ENCODE data around the gene SUSD4. TPM values are rescaled to one million over a fixed set of nuclear protein-coding genes. Genes with fewer than 3 reads are reported as not detected.
"Not testable (repeated sequence)": the region's sequence is repeated elsewhere in the genome, so short reads cannot be mapped to it uniquely, and the experiment has no call there.

Gene SUSD4
- total RNA-seq, 4 donors from 2014 or later: 0.73 to 8.4 TPM; not detected in 2

GRCh38 chr1:223258751-223259198 is 105.2 kb downstream of the SUSD4 start:
- no peaks in the 10 kb centered on the region for H3K4me1 ChIP-seq
- H3K27ac ChIP-seq: no peak overlapping the region
- no peaks in the 10 kb centered on the region for H3K27me3 ChIP-seq
- intact Hi-C loops (cut with DNase I; ENCODE audit: low total_unique reads): no loop called here
- no peak overlapping the region for H3K4me3 ChIP-seq
- H3K36me3 ChIP-seq: no peaks in the 10 kb centered on the region
- no peaks in the 10 kb centered on the region for H3K9me3 ChIP-seq
- TF ChIP-seq POLR2A (IDR thresholded peaks at IDR 0.05): no peak
- TF ChIP-seq CTCF (IDR thresholded peaks at IDR 0.05): no peak
- DNase-seq: no peak

GRCh38 chr1:223257856-223258550 is 106.0 kb downstream of the SUSD4 start:
- H3K9me3 ChIP-seq: no peaks in the 10 kb centered on the region
- no peak overlapping the region for H3K27ac ChIP-seq
- no peaks in the 10 kb centered on the region for H3K36me3 ChIP-seq
- no peak overlapping the region for H3K4me3 ChIP-seq
- no peaks in the 10 kb centered on the region for H3K27me3 ChIP-seq
- H3K4me1 ChIP-seq: no peaks in the 10 kb centered on the region
- no peak for TF ChIP-seq CTCF (IDR thresholded peaks at IDR 0.05)
- TF ChIP-seq POLR2A (IDR thresholded peaks at IDR 0.05): no peak
- DNase-seq: no peak
- intact Hi-C loops (cut with DNase I; ENCODE audit: low total_unique reads): no loop called here

- TF ChIP-seq POLR2A (IDR thresholded peaks at IDR 0.05) (no peak), CTCF (IDR thresholded peaks at IDR 0.05) (no peak)
- no peaks in the 10 kb centered on the region for H3K36me3 ChIP-seq
- intact Hi-C loops (cut with DNase I; ENCODE audit: low total_unique reads): no loop called here
- no peaks in the 10 kb centered on the region for H3K27me3 ChIP-seq
- H3K27ac ChIP-seq: no peak overlapping the region
- no peak for DNase-seq
- H3K9me3 ChIP-seq: no peaks in the 10 kb centered on the region
- H3K4me1 ChIP-seq: no peaks in the 10 kb centered on the region
- H3K4me3 ChIP-seq: no peak overlapping the region
These were observed 107.9 kb downstream of the SUSD4 start for GRCh38 chr1:223256034-223256433.

GRCh38 chr1:223253916-223254315 is 110.1 kb downstream of the SUSD4 start:
- no peaks in the 10 kb centered on the region for H3K27me3 ChIP-seq
- no peak overlapping the region for H3K27ac ChIP-seq
- H3K4me1 ChIP-seq: no peaks in the 10 kb centered on the region
- H3K36me3 ChIP-seq: no peaks in the 10 kb centered on the region
- no peak for TF ChIP-seq POLR2A (IDR thresholded peaks at IDR 0.05)
- no peak for TF ChIP-seq CTCF (IDR thresholded peaks at IDR 0.05)
- H3K9me3 ChIP-seq: no peaks in the 10 kb centered on the region
- no peak overlapping the region for H3K4me3 ChIP-seq
- intact Hi-C loops (cut with DNase I; ENCODE audit: low total_unique reads): no loop called here
- no peak for DNase-seq

GRCh38 chr1:223251387-223251786 is 112.6 kb downstream of the SUSD4 start:
- H3K4me3 ChIP-seq; intact Hi-C loops (cut with DNase I; ENCODE audit: low total_unique reads); H3K27me3 ChIP-seq; H3K27ac ChIP-seq; H3K4me1 ChIP-seq; DNase-seq; H3K36me3 ChIP-seq; H3K9me3 ChIP-seq: not testable (repeated sequence)

GRCh38 chr1:223250632-223251015 is 113.4 kb downstream of the SUSD4 start:
- Histone ChIP-seq H3K36me3 (no peaks in the 10 kb centered on the region), H3K27ac (no peak overlapping the region), H3K9me3 (no peaks in the 10 kb centered on the region), H3K4me3 (no peak overlapping the region), H3K4me1 (no peaks in the 10 kb centered on the region), H3K27me3 (no peaks in the 10 kb centered on the region)
- DNase-seq: no peak
- intact Hi-C loops (cut with DNase I; ENCODE audit: low total_unique reads): no loop called here
- TF ChIP-seq POLR2A (IDR thresholded peaks at IDR 0.05) (no peak), CTCF (IDR thresholded peaks at IDR 0.05) (no peak)

Data from uterus (tissue), 4 donors.